Heart left ventricle (tissue), 16 donors: ENCODE data around the gene GAD2. TPM values are rescaled to one million over a fixed set of nuclear protein-coding genes. Genes with fewer than 3 reads are reported as not detected.

ENCODE experiments used
- ATAC-seq, 4 donors: fragments of 200-7000 bp; cut with Tn5 transposase; one replicate each; pipeline ENCODE4 v1.9.1; 2020 to 2022; ENCODE audit warnings: moderate library complexity in 4 of 4, mild to moderate bottlenecking in 3 of 4, moderate number of reproducible peaks in 1 of 4
- DNase-seq, 5 donors: peaks; one replicate each; pipeline ENCODE4 v3.0.0-alpha.2; 2020
- H3K27ac ChIP-seq, 12 donors: fragments of 200-600 bp; sonication (generic) in 4 of 12; one replicate each; pipeline versions ENCODE4 v1.5.0 to v1.8.0; 2016 to 2022; ENCODE audit warnings: mild to moderate bottlenecking in 2 of 12
- H3K27me3 ChIP-seq, 9 donors: fragments of 200-600 bp; sonication (generic) in 2 of 9; one replicate each; pipeline versions ENCODE4 v1.5.1 to v1.8.0; 2016 to 2022; ENCODE audit warnings: mild to moderate bottlenecking in 3 of 9
- H3K36me3 ChIP-seq, 9 donors: fragments of 200-600 bp; sonication (generic) in 2 of 9; one replicate each; pipeline versions ENCODE4 v1.5.0 to v1.8.0; 2018 to 2022; ENCODE audit warnings: mild to moderate bottlenecking in 2 of 9
- H3K4me1 ChIP-seq, 12 donors: fragments of 200-600 bp; sonication (generic) in 4 of 12; one replicate each; pipeline versions ENCODE4 v1.5.0 to v1.8.0; 2016 to 2022; ENCODE audit warnings: mild to moderate bottlenecking in 3 of 12
- H3K4me3 ChIP-seq, 12 donors: fragments of 200-600 bp; sonication (generic) in 4 of 12; one replicate each; pipeline versions ENCODE4 v1.5.0 to v1.8.0; 2017 to 2022; ENCODE audit warnings: mild to moderate bottlenecking in 9 of 12, moderate library complexity in 4 of 12
- H3K9me3 ChIP-seq, 12 donors: fragments of 200-600 bp; sonication (generic) in 4 of 12; one replicate each; pipeline versions ENCODE4 v1.5.0 to v1.8.0; 2016 to 2022; ENCODE audit warnings: mild to moderate bottlenecking in 1 of 12
- CTCF ChIP-seq, 12 donors: fragments of 200-600 bp; sonication (generic) in 4 of 12; IDR thresholded peaks; one replicate each; pipeline versions ENCODE4 v1.5.0 to v1.8.0; 2018 to 2022; ENCODE audit warnings: antibody characterized with exemption in 12 of 12, mild to moderate bottlenecking in 5 of 12
- POLR2A ChIP-seq, 2 donors: fragments of 450-650 bp; IDR thresholded peaks; one replicate each; pipeline ENCODE4 v1.6.1; 2017; ENCODE audit warnings: antibody characterized with exemption in 2 of 2, mild to moderate bottlenecking in 2 of 2, moderate library complexity in 2 of 2
- WGBS, 4 donors: extraction: QIAGEN DNeasy Blood & Tissue Kit in 2 of 4; methylation state at CpG; one replicate each; pipeline versions ENCODE4 v1.1.5 to v1.1.7; 2013 to 2018; 5-methylcytosine and 5-hydroxymethylcytosine counted together
- intact Hi-C, 10 donors: fragments of 100-400 bp; cut with DNase I; formaldehyde crosslinking; loops; one replicate each; pipeline versions ENCODE4 v1.11.1 to v1.14.2; 2022
- polyA plus RNA-seq, 2 donors: library from polyadenylated mRNA; stranded (reverse); fragments of 200-250 nt; gene quantifications; one replicate each; pipeline ENCODE4 v1.2.3, GENCODE V29; 2013
- total RNA-seq, 9 donors: library from RNA; depleted of rRNA in 2 of 9; stranded (reverse); fragments of >200 nt in 2 of 9; fragmentation: NEBNext Ultra II Directional in 3 of 9; extraction: Animal tissue kit (Norgen Biotek cat#: 25700) in 3 of 9; gene quantifications; one replicate each; pipeline versions ENCODE4 v1.1.0 to v1.2.4, GENCODE V29; 2016 to 2023
- donor health status: ischemic (EF 13 %, LVEDD 7.1; RV severe dilation, severe dysfunction).
- donor health status: healthy with polysubstance abuse.
- donor health status: DM: no; HTN: yes; CAD: no.
- donor health status: DM: no; HTN: no; CAD: no.
- donor health status: ischemic (EF 25% LVEDD 6.9; RV normal size, moderate dysfunction).
- donor health status: ischemic (EF 25% LVEDD 5.7; RV mildly dilated, moderate dysfunction).
- donor health status: healthy.
- donor health status: DM: yes; HTN: yes; CAD: no.
- donor health status: ischemic (EF 35%, LVEDD 5.7; RV mildly dilated, moderate dysfunction).
- donor health status: nonischemic (EF 11% LVEDD 7.7; RV severe dilation, severe dysfunction).
- donor health status: DM: yes; HTN: yes; CAD: no.
- donor health status: PGD.
- donor health status: ischemic (EF 29% LVEDD 5.4; RV normal size, mild dysfunction).
- donor health status: nonischemic (EF 23%, LVEDD 6.1; RV moderate dilation, normal function).

The GAD2 gene
- total and polyA plus RNA-seq, 11 donors = not detected

- H3K4me3 ChIP-seq = no peak overlapping the region
- H3K36me3 ChIP-seq = no peaks in the 10 kb centered on the region
- TF ChIP-seq POLR2A (IDR thresholded peaks at IDR 0.05) = no peak
- TF ChIP-seq CTCF (IDR thresholded peaks at IDR 0.05) = no peak
- peaks cover 0 to 7% (median 0%) of the 10 kb centered on the region in 9 donors for H3K27me3 ChIP-seq
- WGBS, 4 donors = 37 to 56% (median 48%) methylated on average over 3 of the region's 3 CpGs
- no peaks in the 10 kb centered on the region for H3K4me1 ChIP-seq
- ATAC-seq = no peak
- no peak for DNase-seq
- H3K27ac ChIP-seq = no peak overlapping the region
- intact Hi-C loops = no loop called here
- no peaks in the 10 kb centered on the region for H3K9me3 ChIP-seq
These were observed 93.8 kb downstream of the GAD2 start for GRCh38 chr10:26310361-26310760.

GRCh38 chr10:26311383-26311940 is 94.9 kb downstream of the GAD2 start:
- no peak overlapping the region for H3K4me3 ChIP-seq
- ATAC-seq = no peak
- no peaks in the 10 kb centered on the region for H3K36me3 ChIP-seq
- H3K9me3 ChIP-seq = no peaks in the 10 kb centered on the region
- H3K4me1 ChIP-seq = no peaks in the 10 kb centered on the region
- H3K27ac ChIP-seq = no peak overlapping the region
- 21 to 40% (median 26%) methylated on average over 6 of the region's 6 CpGs for WGBS, 4 donors
- DNase-seq = no peak
- intact Hi-C loops = no loop called here
- TF ChIP-seq POLR2A (IDR thresholded peaks at IDR 0.05) = no peak
- no peak for TF ChIP-seq CTCF (IDR thresholded peaks at IDR 0.05)
- H3K27me3 ChIP-seq = peaks cover 0 to 7% (median 0%) of the 10 kb centered on the region in 9 donors

GRCh38 chr10:26314265-26315013 is 97.9 kb downstream of the GAD2 start:
- no peaks in the 10 kb centered on the region for H3K9me3 ChIP-seq
- H3K4me1 ChIP-seq = no peaks in the 10 kb centered on the region
- H3K27ac ChIP-seq = no peak overlapping the region
- 74 to 80% (median 77%) methylated on average over 10 of the region's 10 CpGs for WGBS, 4 donors
- H3K4me3 ChIP-seq = no peak overlapping the region
- H3K27me3 ChIP-seq = peaks cover 0 to 7% (median 0%) of the 10 kb centered on the region in 9 donors
- no peak for ATAC-seq
- DNase-seq = no peak
- no peak for TF ChIP-seq POLR2A (IDR thresholded peaks at IDR 0.05)
- no peak for TF ChIP-seq CTCF (IDR thresholded peaks at IDR 0.05)
- intact Hi-C loops = no loop called here
- no peaks in the 10 kb centered on the region for H3K36me3 ChIP-seq

DNA sequence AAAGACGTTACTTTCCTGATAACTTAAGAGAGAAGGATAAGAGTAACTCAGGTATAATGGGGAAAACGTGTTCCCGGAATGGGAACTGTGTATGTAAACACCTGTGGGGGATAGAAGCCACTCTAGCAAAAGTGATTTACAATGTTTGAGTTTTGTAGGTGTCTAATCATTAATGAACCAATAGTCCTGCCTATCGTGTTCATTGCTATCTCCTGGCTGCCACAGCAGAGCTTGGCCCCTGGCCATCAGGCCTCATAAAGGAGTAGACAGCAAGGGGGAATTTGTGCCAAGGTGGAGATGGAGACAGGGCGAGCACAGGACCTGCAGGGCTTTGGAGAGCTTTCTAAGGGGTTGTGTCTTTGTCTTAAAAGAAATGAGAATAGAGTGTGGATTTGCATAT is 102.1 kb downstream of the GAD2 start:
- no peak overlapping the region for H3K4me3 ChIP-seq
- intact Hi-C loops = no loop called here
- no peak for TF ChIP-seq POLR2A (IDR thresholded peaks at IDR 0.05)
- no peak for TF ChIP-seq CTCF (IDR thresholded peaks at IDR 0.05)
- no peak for ATAC-seq
- H3K27me3 ChIP-seq = no peaks in the 10 kb centered on the region
- WGBS, 4 donors = 53 to 65% (median 59%) methylated on average over 5 of the region's 5 CpGs
- no peaks in the 10 kb centered on the region for H3K9me3 ChIP-seq
- no peak overlapping the region for H3K27ac ChIP-seq
- H3K4me1 ChIP-seq = no peaks in the 10 kb centered on the region
- no peak for DNase-seq
- H3K36me3 ChIP-seq = no peaks in the 10 kb centered on the region
